ENCODE measurements around the gene RNF223.

The RNF223 gene

DNA sequence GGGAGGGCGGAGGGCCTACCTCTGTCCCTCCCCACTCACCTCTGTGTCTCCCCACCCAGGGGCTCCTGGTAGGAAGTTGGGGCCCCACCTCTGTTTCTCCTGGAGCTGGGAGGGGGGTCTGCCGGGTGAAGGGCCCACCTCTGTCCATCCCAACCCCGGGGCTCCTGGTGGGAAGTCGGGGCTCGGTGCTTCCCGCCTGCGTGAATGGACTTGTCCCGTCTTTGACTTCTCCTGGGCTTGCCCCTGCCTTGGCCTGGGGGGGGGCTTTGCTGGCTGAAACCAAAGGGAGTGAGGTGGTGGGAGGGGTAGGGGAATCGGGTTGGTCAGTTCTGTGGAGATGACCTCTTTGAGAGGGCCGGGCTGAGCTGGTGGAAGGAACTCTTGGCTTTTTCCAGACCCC is 48.4 kb downstream of the RNF223 start:
- Histone ChIP-seq H3K36me3 (replicated peaks; ENCODE audit: low read depth, low read length) (no peaks in the 10 kb centered on the region), H3K4me1 (ENCODE audit: low read length) (peaks cover 7% of the 10 kb centered on the region; the same call in 1 of the 2 replicates), H3K4me3 (ENCODE audit: low read length) (no peak overlapping the region), H3K79me2 (ENCODE audit: low read length) (no peaks in the 10 kb centered on the region), H4K20me1 (ENCODE audit: insufficient read depth, low read length) (0 out of 2 replicates have a peak, but pooled peaks cover 4% of the 10 kb centered on the region), H3K9me3 (ENCODE audit: insufficient read depth, low read length) (no peaks in the 10 kb centered on the region), H3K27me3 (ENCODE audit: low read depth, low read length) (peaks cover 13% of the 10 kb centered on the region), H3K9ac (ENCODE audit: low read length) (no peak overlapping the region), H2AFZ (ENCODE audit: low read depth, low read length) (no peak overlapping the region), H3K27ac (ENCODE audit: low read length) (no peak overlapping the region), H3K4me2 (ENCODE audit: low read length) (no peak overlapping the region)
- no peak for TF ChIP-seq EZH2phosphoT487 (IDR thresholded peaks at IDR 0.05; ENCODE audit: low read depth)
- no peak for TF ChIP-seq CTCF (IDR thresholded peaks at IDR 0.05; ENCODE audit: low read depth, low read length)

GRCh38 chr1:1024771-1025699 is 49.1 kb downstream of the RNF223 start:
- H3K4me1 ChIP-seq (ENCODE audit: low read length): peaks cover 7% of the 10 kb centered on the region; the same call in 1 of the 2 replicates

DNA sequence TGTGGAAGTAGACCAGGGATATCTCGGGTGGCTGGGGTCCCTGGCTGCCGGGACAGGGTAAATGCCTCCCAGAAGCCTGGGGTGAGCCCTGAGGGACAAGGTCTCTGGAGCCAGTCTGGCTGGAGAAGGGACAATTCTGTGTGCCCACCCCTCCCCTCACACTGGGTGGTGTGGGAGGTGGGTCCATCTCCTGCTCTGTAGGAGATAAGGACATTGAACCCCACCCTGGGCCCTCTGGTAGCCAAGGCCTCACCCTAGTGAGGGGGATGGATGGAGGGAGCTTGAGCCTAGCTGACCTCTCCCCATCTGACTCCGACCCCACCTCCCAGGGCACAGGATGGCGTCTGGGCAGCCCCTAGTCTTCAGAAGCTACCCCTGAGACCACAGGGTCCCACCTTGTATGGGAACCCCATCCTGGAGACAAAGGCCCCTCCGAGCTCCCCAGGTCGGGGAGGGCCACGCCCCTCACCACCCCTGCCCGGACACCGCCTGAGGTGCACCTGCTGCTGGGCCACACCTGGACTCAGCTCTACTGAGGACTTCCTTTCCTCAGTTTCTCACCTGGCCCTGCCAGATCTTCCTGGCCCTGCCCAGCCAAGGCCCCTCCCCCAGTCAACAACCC is 49.8 kb downstream of the RNF223 start:
- no peak overlapping the region for H3K9ac ChIP-seq (ENCODE audit: low read length)
- TF ChIP-seq EZH2phosphoT487 (IDR thresholded peaks at IDR 0.05; ENCODE audit: low read depth) (no peak), CTCF (IDR thresholded peaks at IDR 0.05; ENCODE audit: low read depth, low read length) (no peak)
- no peaks in the 10 kb centered on the region for H3K9me3 ChIP-seq (ENCODE audit: insufficient read depth, low read length)
- no peak overlapping the region for H3K4me3 ChIP-seq (ENCODE audit: low read length)
- no peak overlapping the region for H2AFZ ChIP-seq (ENCODE audit: low read depth, low read length)
- no peaks in the 10 kb centered on the region for H3K79me2 ChIP-seq (ENCODE audit: low read length)
- 0 out of 2 replicates have a peak, but pooled peaks cover 4% of the 10 kb centered on the region for H4K20me1 ChIP-seq (ENCODE audit: insufficient read depth, low read length)
- no peak overlapping the region for H3K27ac ChIP-seq (ENCODE audit: low read length)
- no peaks in the 10 kb centered on the region for H3K36me3 ChIP-seq (replicated peaks; ENCODE audit: low read depth, low read length)
- peaks cover 13% of the 10 kb centered on the region for H3K27me3 ChIP-seq (ENCODE audit: low read depth, low read length)
- H3K4me1 ChIP-seq (ENCODE audit: low read length): peaks cover 7% of the 10 kb centered on the region; the same call in 1 of the 2 replicates
- H3K4me2 ChIP-seq (ENCODE audit: low read length): no peak overlapping the region

More at GRCh38 chr1:1024771-1025699, 49.1 kb downstream of the RNF223 start:
- Histone ChIP-seq H3K36me3 (replicated peaks; ENCODE audit: low read depth, low read length) (no peaks in the 10 kb centered on the region), H3K4me3 (ENCODE audit: low read length) (no peak overlapping the region), H3K79me2 (ENCODE audit: low read length) (no peaks in the 10 kb centered on the region), H3K4me2 (ENCODE audit: low read length) (no peak overlapping the region), H2AFZ (ENCODE audit: low read depth, low read length) (no peak overlapping the region), H3K9ac (ENCODE audit: low read length) (no peak overlapping the region), H3K9me3 (ENCODE audit: insufficient read depth, low read length) (no peaks in the 10 kb centered on the region), H3K27ac (ENCODE audit: low read length) (no peak overlapping the region), H4K20me1 (ENCODE audit: insufficient read depth, low read length) (0 out of 2 replicates have a peak, but pooled peaks cover 4% of the 10 kb centered on the region), H3K27me3 (ENCODE audit: low read depth, low read length) (peaks cover 13% of the 10 kb centered on the region)
- TF ChIP-seq CTCF (IDR thresholded peaks at IDR 0.05; ENCODE audit: low read depth, low read length) (no peak), EZH2phosphoT487 (IDR thresholded peaks at IDR 0.05; ENCODE audit: low read depth) (no peak)

- Histone ChIP-seq H3K4me3 (ENCODE audit: low read length) (no peak overlapping the region), H4K20me1 (ENCODE audit: insufficient read depth, low read length) (0 out of 2 replicates have a peak, but pooled peaks cover 4% of the 10 kb centered on the region), H3K4me1 (ENCODE audit: low read length) (peaks cover 7% of the 10 kb centered on the region; the same call in 1 of the 2 replicates), H3K27me3 (ENCODE audit: low read depth, low read length) (peaks cover 13% of the 10 kb centered on the region), H2AFZ (ENCODE audit: low read depth, low read length) (no peak overlapping the region), H3K27ac (ENCODE audit: low read length) (no peak overlapping the region), H3K36me3 (replicated peaks; ENCODE audit: low read depth, low read length) (no peaks in the 10 kb centered on the region), H3K79me2 (ENCODE audit: low read length) (no peaks in the 10 kb centered on the region), H3K9ac (ENCODE audit: low read length) (no peak overlapping the region), H3K4me2 (ENCODE audit: low read length) (no peak overlapping the region), H3K9me3 (ENCODE audit: insufficient read depth, low read length) (no peaks in the 10 kb centered on the region)
- TF ChIP-seq EZH2phosphoT487 (IDR thresholded peaks at IDR 0.05; ENCODE audit: low read depth): no peak
- no peak for TF ChIP-seq CTCF (IDR thresholded peaks at IDR 0.05; ENCODE audit: low read depth, low read length)
These were observed 50.4 kb downstream of the RNF223 start for GRCh38 chr1:1023700-1024099.

Measured in OCI-LY3 (cell line).